Neural progenitor cell (in vitro differentiated cells): ENCODE data around the gene CUTA. TPM values are rescaled to one million over a fixed set of nuclear protein-coding genes. Genes with fewer than 3 reads are reported as not detected.
A peak's percentile ranks its signal among the peaks of the same experiment; 100 is the strongest.

Experiments used
- DNase-seq: peaks from one replicate; pipeline ENCODE4 v3.0.0-alpha.2; 2016; ENCODE audit warnings: low spot score
- H2AFZ ChIP-seq: fragments of 200-600 bp; sonication (generic); replicated peaks from 2 replicates; pipeline ENCODE4 v1.6.1; 2016; ENCODE audit warnings: antibody characterized with exemption
- H3F3A ChIP-seq: fragments of 200-600 bp; sonication (generic); 2 replicates; pipeline ENCODE4 v1.6.1; 2016; ENCODE audit warnings: antibody characterized with exemption, low read depth
- H3K27ac ChIP-seq: fragments of 200-600 bp; sonication (generic); 2 replicates; pipeline ENCODE4 v1.5.1; 2016; ENCODE audit warnings: mild to moderate bottlenecking
- H3K27me3 ChIP-seq: fragments of 200-600 bp; sonication (generic); 2 replicates; pipeline ENCODE4 v1.6.1; 2016; ENCODE audit warnings: mild to moderate bottlenecking, moderate library complexity
- H3K36me3 ChIP-seq: fragments of 200-600 bp; sonication (generic); 2 replicates; pipeline ENCODE4 v1.5.1; 2016
- H3K4me1 ChIP-seq: fragments of 200-600 bp; sonication (generic); 2 replicates; pipeline ENCODE4 v1.6.1; 2016; ENCODE audit warnings: mixed run types
- H3K4me2 ChIP-seq: fragments of 200-600 bp; sonication (generic); 2 replicates; pipeline ENCODE4 v1.6.1; 2016
- H3K4me3 ChIP-seq: fragments of 200-600 bp; sonication (generic); 2 replicates; pipeline ENCODE4 v1.5.1; 2016
- H3K79me2 ChIP-seq: fragments of 200-600 bp; sonication (generic); 2 replicates; pipeline ENCODE4 v1.6.1; 2016; ENCODE audit warnings: low read depth
- H3K9ac ChIP-seq: fragments of 200-600 bp; sonication (generic); 2 replicates; pipeline ENCODE4 v1.6.1; 2016
- H3K9me3 ChIP-seq: fragments of 200-600 bp; sonication (generic); 2 replicates; pipeline ENCODE4 v1.5.1; 2016; ENCODE audit warnings: low read depth
- H4K20me1 ChIP-seq: fragments of 200-600 bp; sonication (generic); 2 replicates; pipeline ENCODE4 v1.6.1; 2016; ENCODE audit warnings: low read depth
- H3K27ac Mint-ChIP-seq: 3 replicates; pipeline ENCODE4 v1.8.0; 2021; ENCODE audit warnings: mixed read lengths
- H3K27me3 Mint-ChIP-seq: 2 replicates; pipeline ENCODE4 v1.8.0; 2022; ENCODE audit warnings: low read depth, mild to moderate bottlenecking, inconsistent platforms, moderate library complexity, mixed read lengths; ENCODE audit not compliant: insufficient read depth
- H3K36me3 Mint-ChIP-seq: 3 replicates; pipeline ENCODE4 v1.8.0; 2021; ENCODE audit warnings: mixed read lengths
- H3K4me1 Mint-ChIP-seq: 3 replicates; pipeline ENCODE4 v1.8.0; 2021; ENCODE audit warnings: mixed read lengths
- H3K4me3 Mint-ChIP-seq: 3 replicates; pipeline ENCODE4 v1.8.0; 2021; ENCODE audit warnings: mild to moderate bottlenecking, moderate library complexity, mixed read lengths
- H3K9me3 Mint-ChIP-seq: 3 replicates; pipeline ENCODE4 v1.8.0; 2020; ENCODE audit warnings: mixed read lengths
- CTCF ChIP-seq: fragments of 200-600 bp; sonication (generic); IDR thresholded peaks from 2 replicates; pipeline ENCODE4 v1.5.1; 2017; ENCODE audit warnings: antibody characterized with exemption, mild to moderate bottlenecking
- EZH2 ChIP-seq: fragments of 200-600 bp; sonication (generic); IDR thresholded peaks from 2 replicates; pipeline ENCODE4 v1.6.1; 2017; ENCODE audit warnings: antibody characterized with exemption, mild to moderate bottlenecking, moderate library complexity
- EZH2phosphoT487 ChIP-seq: fragments of 200-600 bp; sonication (generic); IDR thresholded peaks from 2 replicates; pipeline ENCODE4 v1.6.1; 2017; ENCODE audit warnings: antibody characterized with exemption
- total RNA-seq: library from RNA; depleted of rRNA; stranded (reverse); fragments of >200 nt; gene quantifications from 2 replicates; pipeline ENCODE4 v1.2.3, GENCODE V29; 2015; ENCODE audit warnings: low replicate concordance

CUTA gene
- total RNA-seq, 1 donor from 2014 or later: 118 TPM

DNA sequence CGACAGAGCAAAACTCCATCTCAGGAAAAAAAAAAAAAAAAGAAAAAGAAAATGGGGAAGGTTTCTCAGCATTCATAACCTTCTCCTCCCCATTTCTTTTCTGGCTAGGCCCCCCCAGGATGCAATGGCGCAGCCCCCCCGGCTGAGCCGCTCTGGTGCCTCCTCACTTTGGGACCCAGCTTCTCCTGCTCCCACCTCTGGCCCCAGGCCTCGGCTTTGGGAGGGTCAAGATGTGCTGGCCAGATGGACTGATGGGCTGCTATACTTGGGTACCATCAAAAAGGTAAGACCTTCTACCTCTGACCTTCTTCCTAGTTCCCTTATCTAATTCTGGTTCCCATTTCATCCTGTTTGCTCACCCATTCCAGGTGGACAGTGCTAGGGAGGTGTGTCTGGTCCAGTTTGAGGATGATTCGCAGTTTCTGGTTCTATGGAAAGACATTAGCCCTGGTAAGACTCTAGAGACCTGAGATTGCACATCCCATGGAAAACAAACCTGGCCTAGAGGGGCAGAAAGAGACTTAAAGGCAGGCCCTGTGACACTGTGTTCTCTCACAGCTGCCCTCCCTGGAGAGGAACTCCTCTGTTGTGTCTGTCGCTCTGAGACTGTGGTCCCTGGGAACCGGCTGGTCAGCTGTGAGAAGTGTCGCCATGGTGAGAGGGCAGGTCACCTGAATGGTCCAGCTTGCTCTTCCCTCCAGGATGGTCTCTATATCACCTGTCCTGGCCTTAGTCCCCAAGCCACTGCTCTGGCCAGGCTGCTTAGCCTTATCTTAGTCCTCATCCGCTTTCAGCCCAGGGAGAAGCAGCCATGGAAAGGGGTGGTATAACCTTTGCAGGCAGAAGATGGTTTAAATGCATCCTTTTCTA lies 5.5 kb downstream of the CUTA start:
- Histone ChIP-seq H3K27me3 (no peaks in the 10 kb centered on the region), H3K27ac (no peak overlapping the region), H3K4me1 (peaks cover 15% of the 10 kb centered on the region), H4K20me1 (peaks cover 27% of the 10 kb centered on the region), H3K4me2 (peak overlapping the region; percentile 82), H2AFZ (no peak overlapping the region), H3K9me3 (no peaks in the 10 kb centered on the region), H3F3A (peaks cover 66% of the 10 kb centered on the region), H3K79me2 (peaks cover 49% of the 10 kb centered on the region), H3K36me3 (peaks cover 8% of the 10 kb centered on the region), H3K4me3 (peak overlapping the region; percentile 92), H3K9ac (no peak overlapping the region)
- TF ChIP-seq EZH2: no peak
- no peak for TF ChIP-seq CTCF
- no peak for TF ChIP-seq EZH2phosphoT487
- DNase-seq: no peak
- Mint-ChIP-seq H3K4me3 (peak overlapping the region; percentile 88), H3K4me1 (peaks cover 46% of the 10 kb centered on the region), H3K27me3 (peaks cover 6% of the 10 kb centered on the region), H3K27ac (peak overlapping the region; percentile 69), H3K9me3 (no peaks in the 10 kb centered on the region), H3K36me3 (peaks cover 24% of the 10 kb centered on the region)

DNA sequence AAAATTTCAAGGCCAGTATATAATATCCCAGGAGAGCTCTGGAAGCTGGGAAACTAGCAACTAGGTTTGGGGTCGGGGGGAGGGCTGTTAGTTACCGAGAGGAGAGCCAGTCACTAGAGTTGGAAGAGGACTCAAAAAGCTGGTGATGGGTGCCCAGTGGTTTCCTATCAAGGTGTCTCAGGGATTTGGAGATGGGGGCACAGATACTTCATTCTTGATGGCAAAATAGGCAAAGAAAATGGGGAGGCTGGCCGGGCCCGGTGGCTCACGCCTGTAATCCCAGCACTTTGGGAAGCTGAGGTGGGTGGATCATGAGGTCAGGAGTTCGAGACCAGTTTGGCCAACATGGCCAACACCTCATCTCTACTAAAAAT lies 6.3 kb downstream of the CUTA start:
- TF ChIP-seq CTCF (no peak), EZH2phosphoT487 (no peak), EZH2 (no peak)
- peaks cover 25% of the 10 kb centered on the region for H3K36me3 Mint-ChIP-seq
- Histone ChIP-seq H4K20me1 (peaks cover 27% of the 10 kb centered on the region), H3K36me3 (peaks cover 10% of the 10 kb centered on the region), H3K9ac (no peak overlapping the region), H3K79me2 (peaks cover 42% of the 10 kb centered on the region), H3K4me3 (peak overlapping the region; percentile 92), H3K27me3 (no peaks in the 10 kb centered on the region), H3F3A (peaks cover 67% of the 10 kb centered on the region), H3K27ac (no peak overlapping the region), H3K9me3 (no peaks in the 10 kb centered on the region), H3K4me2 (peak overlapping the region; percentile 82), H3K4me1 (peaks cover 13% of the 10 kb centered on the region), H2AFZ (no peak overlapping the region)
- H3K9me3 Mint-ChIP-seq: no peaks in the 10 kb centered on the region
- peak overlapping the region; percentile 78 for H3K27ac Mint-ChIP-seq
- H3K27me3 Mint-ChIP-seq: peaks cover 6% of the 10 kb centered on the region
- H3K4me1 Mint-ChIP-seq: peaks cover 39% of the 10 kb centered on the region
- DNase-seq: no peak
- peak overlapping the region; percentile 88 for H3K4me3 Mint-ChIP-seq

- no peak for DNase-seq
- peaks cover 6% of the 10 kb centered on the region for H3K27me3 Mint-ChIP-seq
- Histone ChIP-seq H3K9ac (peak within 1 kb of the TSS; percentile 48), H3F3A (peaks cover 67% of the 10 kb centered on the region), H3K36me3 (peaks cover 10% of the 10 kb centered on the region), H3K9me3 (no peaks in the 10 kb centered on the region), H3K79me2 (peaks cover 35% of the 10 kb centered on the region), H3K4me2 (peak within 1 kb of the TSS; percentile 82), H3K27ac (peak within 1 kb of the TSS; percentile 83), H4K20me1 (peaks cover 27% of the 10 kb centered on the region), H3K4me3 (peak within 1 kb of the TSS; percentile 92), H3K4me1 (peaks cover 7% of the 10 kb centered on the region), H3K27me3 (no peaks in the 10 kb centered on the region), H2AFZ (no peak within 1 kb of the TSS)
- no peaks in the 10 kb centered on the region for H3K9me3 Mint-ChIP-seq
- H3K4me3 Mint-ChIP-seq: peak within 1 kb of the TSS; percentile 88
- TF ChIP-seq CTCF (peak; percentile 40), EZH2phosphoT487 (no peak)
- peak within 1 kb of the TSS; percentile 92 for H3K27ac Mint-ChIP-seq
- peaks cover 35% of the 10 kb centered on the region for H3K4me1 Mint-ChIP-seq
- peaks cover 30% of the 10 kb centered on the region for H3K36me3 Mint-ChIP-seq
Observed at GRCh38 chr6:33410711-33411631, 6.9 kb downstream of the CUTA start, which contains the start of gene PHF1. TSS of gene PHF1 (plus strand) at chr6:33411014. CDS start at chr6:33412264, 1,250 bp downstream.
